DMS114 treated with DMSO at 0.1 percent for 48 hours (cell line): ENCODE data around the gene GRID1.

ENCODE experiments used
- DNase-seq: peaks from one replicate; lab custom pipeline; 2025; ENCODE audit not compliant: unreplicated experiment; lab: John Stamatoyannopoulos, UW

The GRID1 gene

DNA sequence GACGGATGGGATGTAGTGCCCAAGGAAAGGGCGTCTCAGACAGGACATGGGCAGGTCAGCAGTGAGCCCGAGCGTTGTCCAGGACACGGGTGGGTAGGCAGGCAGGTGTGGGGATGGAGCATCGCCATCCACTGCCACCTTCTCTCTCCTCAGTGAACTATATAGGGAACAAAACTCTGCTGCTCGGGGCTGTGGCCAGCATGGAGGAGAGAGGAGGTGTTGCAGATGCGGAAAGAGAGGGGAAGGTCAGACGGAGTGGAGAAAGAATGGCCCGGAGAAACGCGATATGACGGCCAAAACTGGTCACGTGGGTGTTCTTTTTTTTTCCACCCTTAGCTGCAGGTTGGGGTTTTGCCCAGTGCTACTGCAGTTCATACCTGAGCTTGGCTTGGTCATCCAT is 71.2 kb downstream of the GRID1 start:
- DNase-seq: no peak

- DNase-seq: no peak
These were observed 72.0 kb downstream of the GRID1 start for GRCh38 chr10:86294346-86295265.

- no peak for DNase-seq
These were observed 73.2 kb downstream of the GRID1 start for GRCh38 chr10:86293396-86293791.

- DNase-seq: no peak
These were observed 73.9 kb downstream of the GRID1 start for GRCh38 chr10:86292462-86293395.

DNA sequence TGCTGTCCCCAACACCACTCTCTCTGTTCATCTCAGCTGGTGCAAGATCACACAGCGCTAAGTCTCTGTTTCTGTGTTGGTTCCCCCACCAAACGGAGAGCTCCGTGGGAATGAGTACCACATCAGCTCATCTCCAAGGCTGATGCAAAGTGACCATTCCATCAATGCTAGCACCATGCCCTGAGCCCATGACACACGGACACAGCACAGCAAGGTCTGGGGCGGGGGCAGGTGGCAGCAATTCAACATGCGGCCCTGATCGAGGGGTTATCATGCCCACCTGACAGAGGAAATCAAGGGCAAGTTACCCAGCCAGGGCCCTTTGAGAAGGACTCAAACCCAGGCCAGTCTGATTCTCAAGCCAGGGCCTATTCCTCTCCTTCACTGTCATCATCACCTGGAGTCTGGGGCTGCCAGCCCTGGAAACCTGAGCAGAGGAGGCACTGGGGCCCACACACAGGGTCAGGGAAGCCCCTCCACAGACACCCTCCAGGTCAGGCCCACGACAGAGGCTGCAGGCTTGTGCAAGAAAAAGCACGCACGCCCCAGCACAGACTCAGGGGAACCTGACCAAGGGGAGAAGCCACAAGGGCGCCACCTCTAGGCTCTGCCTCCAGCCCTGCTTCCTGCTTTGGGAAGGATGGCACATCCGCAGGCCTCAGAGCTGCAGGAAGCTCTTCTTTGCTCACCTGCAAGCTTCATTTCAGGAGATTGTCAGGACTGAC is 74.8 kb downstream of the GRID1 start:
- no peak for DNase-seq

DNA sequence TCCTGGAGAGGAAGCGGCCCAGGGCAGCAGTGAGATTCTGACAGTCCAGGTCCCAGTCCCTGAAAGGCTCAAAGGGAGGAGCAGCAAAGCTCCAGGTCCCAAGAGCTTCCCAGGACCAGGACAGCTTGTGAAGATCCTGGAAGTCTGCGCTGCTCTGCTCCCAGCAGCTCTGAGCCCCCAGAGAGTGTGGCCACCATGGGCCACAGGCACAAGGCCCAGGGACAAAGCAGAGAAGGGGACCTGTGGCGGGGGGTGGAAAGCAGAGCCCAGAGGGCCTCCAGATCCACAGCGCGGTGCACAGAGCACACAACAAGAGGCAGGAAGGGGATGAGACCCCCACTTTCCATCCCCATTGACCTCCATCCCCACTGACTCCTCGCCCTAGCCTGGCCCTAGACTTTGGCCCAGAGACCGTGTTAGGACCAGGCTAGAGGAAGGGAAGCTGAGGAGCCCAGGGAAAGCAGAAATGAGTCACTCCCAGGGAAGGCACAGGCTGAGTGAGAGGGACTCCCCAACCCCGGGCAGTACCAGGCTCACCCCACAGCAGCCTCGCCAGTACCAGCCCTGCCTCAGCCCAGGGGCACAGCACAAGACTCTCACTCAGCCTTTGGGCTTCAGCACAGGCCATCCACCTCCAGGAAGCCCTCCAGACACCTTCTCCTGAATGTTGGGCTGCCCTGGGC is 75.5 kb downstream of the GRID1 start:
- DNase-seq: no peak

DNA sequence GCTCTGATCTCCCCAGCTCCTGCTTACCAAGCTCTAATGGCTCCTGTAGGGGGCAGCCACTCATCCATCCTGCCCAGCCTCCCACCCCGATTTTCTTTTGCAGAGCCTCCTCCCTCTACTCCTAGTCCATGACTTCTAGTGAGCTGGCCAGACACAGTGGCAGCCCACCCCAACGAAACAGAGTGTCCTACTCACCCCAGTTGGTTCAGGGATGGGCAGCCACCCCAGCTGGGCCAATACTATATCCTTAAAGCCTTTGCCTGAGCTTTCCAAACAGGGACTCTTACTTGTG is 77.1 kb downstream of the GRID1 start:
- no peak for DNase-seq

GRCh38 chr10:86288695-86289576 is 77.7 kb downstream of the GRID1 start:
- DNase-seq: no peak

DNA sequence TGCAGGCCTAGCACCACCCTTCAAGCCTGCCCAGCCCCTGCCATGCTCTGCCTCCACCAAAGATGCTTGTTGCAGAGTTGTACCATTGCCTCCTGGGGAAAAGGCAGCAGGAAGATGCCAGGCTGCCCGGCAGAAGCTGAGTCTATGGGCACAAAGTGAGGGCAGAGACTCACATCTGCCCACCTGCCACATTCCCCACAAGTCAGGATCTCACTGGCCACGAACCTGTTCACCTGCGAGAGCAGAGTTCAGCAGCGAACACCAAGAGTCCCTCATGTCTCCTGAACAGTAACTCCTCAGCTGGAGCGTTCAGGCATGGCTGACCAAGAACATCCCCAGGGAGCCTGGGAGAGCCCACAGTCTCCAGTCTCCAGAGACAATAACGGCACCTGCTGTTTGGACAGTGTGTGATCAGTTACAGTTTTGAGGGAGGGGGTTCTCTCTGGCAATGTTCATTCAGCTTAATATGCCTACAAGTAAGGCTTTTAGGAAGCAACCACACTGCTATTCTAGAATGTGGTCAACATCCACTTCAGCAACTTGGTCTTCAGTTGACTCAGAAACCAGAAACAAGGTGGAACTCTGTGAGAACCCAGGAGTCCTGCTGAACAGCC is 78.5 kb downstream of the GRID1 start:
- no peak for DNase-seq

- no peak for DNase-seq
These were observed 79.3 kb downstream of the GRID1 start for GRCh38 chr10:86287110-86287793.

- no peak for DNase-seq
These were observed 80.1 kb downstream of the GRID1 start for GRCh38 chr10:86286236-86287109.

GRCh38 chr10:86285136-86285790 is 81.3 kb downstream of the GRID1 start:
- no peak for DNase-seq

GRCh38 chr10:86284355-86285105 is 82.1 kb downstream of the GRID1 start:
- DNase-seq: no peak

- DNase-seq: no peak
These were observed 82.9 kb downstream of the GRID1 start for GRCh38 chr10:86283466-86284287.

GRCh38 chr10:86282664-86283465 is 83.7 kb downstream of the GRID1 start:
- no peak for DNase-seq
